ENCODE measurements around the gene EXOSC10. TPM values are rescaled to one million over a fixed set of nuclear protein-coding genes. Genes with fewer than 3 reads are reported as not detected.

Gene EXOSC10
- total RNA-seq, 2 donors from 2014 or later = 48.0 to 55.2 TPM

DNA sequence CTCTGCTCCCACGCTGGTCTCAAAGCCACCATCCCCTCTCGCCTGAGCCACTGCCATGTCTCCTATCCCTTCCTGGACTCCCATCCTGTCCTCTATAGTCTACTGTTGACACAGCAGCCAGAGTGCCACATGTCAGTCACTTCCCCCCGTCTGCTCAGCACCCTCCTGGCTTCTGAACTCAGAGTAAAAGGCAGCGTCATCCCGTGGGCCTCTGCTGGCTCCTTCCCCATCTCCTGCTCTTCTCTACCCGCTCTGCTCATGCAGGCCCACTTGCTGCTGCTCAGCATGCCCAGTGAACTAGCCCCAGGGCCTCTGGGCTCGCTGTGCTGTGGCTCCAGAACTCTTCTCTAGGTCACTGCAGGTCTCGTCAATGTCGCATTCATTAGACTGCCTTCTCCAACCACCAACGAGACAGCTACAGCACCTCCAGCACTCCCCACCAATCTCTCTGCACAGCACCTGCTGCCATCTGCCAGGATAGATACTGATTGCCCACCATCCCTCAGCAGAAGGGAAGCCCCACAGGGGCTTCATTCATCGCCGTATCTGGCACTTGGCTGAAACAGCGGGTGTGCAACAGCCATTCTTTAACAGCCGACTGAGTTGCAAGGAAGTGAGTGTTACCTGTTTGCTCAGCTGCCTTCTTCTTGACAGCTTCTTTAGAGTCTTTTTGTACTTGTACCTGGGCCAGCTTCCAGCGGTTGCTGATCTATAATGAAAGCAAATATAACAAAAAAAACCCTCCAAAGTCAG lies 28.0 kb downstream of the EXOSC10 start:
- no peak overlapping the region for H3K4me3 ChIP-seq
- peak; percentile 40 for DNase-seq
- TF ChIP-seq CTCF (IDR thresholded peaks at IDR 0.05) = no peak
- no peaks in the 10 kb centered on the region for H3K27me3 ChIP-seq
- no peak overlapping the region for H3K9ac ChIP-seq (ENCODE audit: low read depth in 2 of 2, low read length in 2 of 2)
- peaks cover 13% of the 10 kb centered on the region for H3K36me3 ChIP-seq
- intact Hi-C loops (cut with DNase I) = no loop called here
- H3K27ac ChIP-seq = no peak overlapping the region
- no peaks in the 10 kb centered on the region for H3K4me1 ChIP-seq
- no peaks in the 10 kb centered on the region for H3K9me3 ChIP-seq

GRCh38 chr1:11070876-11071275 lies 28.8 kb downstream of the EXOSC10 start:
- H3K9me3 ChIP-seq = no peaks in the 10 kb centered on the region
- no peaks in the 10 kb centered on the region for H3K4me1 ChIP-seq
- H3K9ac ChIP-seq (ENCODE audit: low read depth in 2 of 2, low read length in 2 of 2) = no peak overlapping the region
- intact Hi-C loops (cut with DNase I) = no loop called here
- no peak overlapping the region for H3K27ac ChIP-seq
- H3K4me3 ChIP-seq = no peak overlapping the region
- no peak for TF ChIP-seq CTCF (IDR thresholded peaks at IDR 0.05)
- DNase-seq = no peak
- no peaks in the 10 kb centered on the region for H3K27me3 ChIP-seq
- peaks cover 13% of the 10 kb centered on the region for H3K36me3 ChIP-seq

- no peaks in the 10 kb centered on the region for H3K4me1 ChIP-seq
- H3K4me3 ChIP-seq = no peak overlapping the region
- no peaks in the 10 kb centered on the region for H3K9me3 ChIP-seq
- no peaks in the 10 kb centered on the region for H3K27me3 ChIP-seq
- no peak for TF ChIP-seq CTCF (IDR thresholded peaks at IDR 0.05)
- H3K36me3 ChIP-seq = peaks cover 9% of the 10 kb centered on the region
- no peak for DNase-seq
- H3K9ac ChIP-seq (ENCODE audit: low read depth in 2 of 2, low read length in 2 of 2) = no peak overlapping the region
- H3K27ac ChIP-seq = no peak overlapping the region
- intact Hi-C loops (cut with DNase I) = no loop called here
Measured at GRCh38 chr1:11068600-11069473, 30.8 kb downstream of the EXOSC10 start.

- Histone ChIP-seq H3K4me1 (no peaks in the 10 kb centered on the region), H3K27me3 (no peaks in the 10 kb centered on the region), H3K36me3 (peaks cover 8% of the 10 kb centered on the region), H3K27ac (no peak overlapping the region), H3K4me3 (no peak overlapping the region), H3K9ac (ENCODE audit: low read depth in 2 of 2, low read length in 2 of 2) (no peak overlapping the region), H3K9me3 (no peaks in the 10 kb centered on the region)
- intact Hi-C loops (cut with DNase I) = no loop called here
- TF ChIP-seq CTCF (IDR thresholded peaks at IDR 0.05) = no peak
- no peak for DNase-seq
Measured at GRCh38 chr1:11067716-11068599, 31.7 kb downstream of the EXOSC10 start.

- H3K9ac ChIP-seq (ENCODE audit: low read depth in 2 of 2, low read length in 2 of 2) = no peak overlapping the region
- TF ChIP-seq CTCF (IDR thresholded peaks at IDR 0.05) = no peak
- H3K9me3 ChIP-seq = no peaks in the 10 kb centered on the region
- intact Hi-C loops (cut with DNase I) = no loop called here
- no peaks in the 10 kb centered on the region for H3K4me1 ChIP-seq
- H3K27ac ChIP-seq = no peak overlapping the region
- H3K4me3 ChIP-seq = no peak overlapping the region
- peaks cover 8% of the 10 kb centered on the region for H3K36me3 ChIP-seq
- no peaks in the 10 kb centered on the region for H3K27me3 ChIP-seq
- DNase-seq = no peak
Measured at GRCh38 chr1:11065796-11066195, 33.9 kb downstream of the EXOSC10 start.
